Measurements from ENCODE around the gene FBP2.

The FBP2 gene

DNA sequence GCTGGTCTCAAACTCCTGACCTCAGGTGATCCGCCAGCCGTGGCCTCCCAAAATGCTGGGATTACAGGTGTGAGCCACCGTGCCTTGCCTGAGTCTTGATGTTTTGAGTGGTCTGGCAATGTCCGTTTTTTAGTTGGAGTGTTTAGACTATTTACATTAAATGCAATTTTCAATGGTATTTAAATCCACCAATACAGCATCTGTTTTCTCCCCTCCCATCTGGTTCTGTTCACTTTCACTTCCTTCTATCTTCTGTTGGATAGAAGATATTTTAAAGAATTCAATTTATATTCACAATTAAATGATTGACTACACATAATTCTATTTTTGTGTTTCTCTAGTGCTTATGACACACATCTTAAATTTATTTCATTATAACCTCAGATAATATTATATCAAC is 64.7 kb downstream of the FBP2 start (continued):
- TF ChIP-seq, protein P1, sequence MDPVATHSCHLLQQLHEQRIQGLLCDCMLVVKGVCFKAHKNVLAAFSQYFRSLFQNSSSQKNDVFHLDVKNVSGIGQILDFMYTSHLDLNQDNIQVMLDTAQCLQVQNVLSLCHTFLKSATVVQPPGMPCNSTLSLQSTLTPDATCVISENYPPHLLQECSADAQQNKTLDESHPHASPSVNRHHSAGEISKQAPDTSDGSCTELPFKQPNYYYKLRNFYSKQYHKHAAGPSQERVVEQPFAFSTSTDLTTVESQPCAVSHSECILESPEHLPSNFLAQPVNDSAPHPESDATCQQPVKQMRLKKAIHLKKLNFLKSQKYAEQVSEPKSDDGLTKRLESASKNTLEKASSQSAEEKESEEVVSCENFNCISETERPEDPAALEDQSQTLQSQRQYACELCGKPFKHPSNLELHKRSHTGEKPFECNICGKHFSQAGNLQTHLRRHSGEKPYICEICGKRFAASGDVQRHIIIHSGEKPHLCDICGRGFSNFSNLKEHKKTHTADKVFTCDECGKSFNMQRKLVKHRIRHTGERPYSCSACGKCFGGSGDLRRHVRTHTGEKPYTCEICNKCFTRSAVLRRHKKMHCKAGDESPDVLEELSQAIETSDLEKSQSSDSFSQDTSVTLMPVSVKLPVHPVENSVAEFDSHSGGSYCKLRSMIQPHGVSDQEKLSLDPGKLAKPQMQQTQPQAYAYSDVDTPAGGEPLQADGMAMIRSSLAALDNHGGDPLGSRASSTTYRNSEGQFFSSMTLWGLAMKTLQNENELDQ (tag by site-specific recombination; IDR thresholded peaks at IDR 0.05; ENCODE audit: low read depth) = no peak
- TF ChIP-seq MZF1 (tag by site-specific recombination; IDR thresholded peaks at IDR 0.05; ENCODE audit: borderline replicate concordance) (no peak), BCL11B (tag by site-specific recombination; IDR thresholded peaks at IDR 0.05; ENCODE audit: low read depth) (no peak), ZBTB48 (tag by site-specific recombination; IDR thresholded peaks at IDR 0.05) (no peak), ZNF521 (tag by site-specific recombination; IDR thresholded peaks at IDR 0.05) (no peak), ZNF664 (tag by site-specific recombination; IDR thresholded peaks at IDR 0.05) (no peak), ZFP3 (tag by site-specific recombination; IDR thresholded peaks at IDR 0.05; ENCODE audit: low read depth) (no peak), ZNF114 (tag by site-specific recombination; IDR thresholded peaks at IDR 0.05) (no peak), ZNF48 (tag by site-specific recombination; IDR thresholded peaks at IDR 0.05) (no peak)

DNA sequence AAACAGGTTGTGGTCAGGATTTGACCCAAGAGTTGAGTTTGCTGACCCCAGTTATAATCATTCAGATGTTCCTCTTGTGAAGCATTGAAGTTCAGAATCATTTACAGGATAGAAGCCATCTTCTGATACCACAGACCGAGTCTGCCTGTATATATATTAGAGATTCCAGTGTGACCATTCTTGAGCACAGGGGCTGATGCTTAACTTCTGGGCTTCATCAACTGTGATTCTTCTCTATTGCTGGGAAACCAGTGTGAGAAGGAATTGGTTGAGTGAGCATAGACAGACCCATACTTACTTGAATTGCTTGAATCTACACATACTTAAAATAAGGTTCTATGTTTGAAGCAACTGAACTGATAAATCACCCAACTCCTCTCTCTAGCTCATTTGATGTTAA is 66.7 kb downstream of the FBP2 start:
- ChIA-PET POLR2A (no interaction called here), CTCF (interaction anchor here (0.6 kb wide), 1 partner anchor 8 kb away, joined by 3 read pairs; no protein-coding TSS in a partner anchor)
- no peak overlapping the region for H3K27ac ChIP-seq (ENCODE audit: extremely low read depth, low read depth, low read length)
- H3K4me3 ChIP-seq (ENCODE audit: low read depth, low read length) = no peak overlapping the region
- no peaks in the 10 kb centered on the region for H3K36me3 ChIP-seq (ENCODE audit: control insufficient read depth in 2 of 2, insufficient read depth in 1 of 2, low read length in 2 of 2)
- H3K4me1 ChIP-seq (ENCODE audit: control insufficient read depth, insufficient read depth, low read length) = no peaks in the 10 kb centered on the region
- H3K9me3 ChIP-seq (ENCODE audit: control insufficient read depth, insufficient read depth, low read depth, low read length) = no peaks in the 10 kb centered on the region
- TF ChIP-seq ZBTB17 (tag by site-specific recombination; IDR thresholded peaks at IDR 0.05) = no peak
- TF ChIP-seq, protein P2, sequence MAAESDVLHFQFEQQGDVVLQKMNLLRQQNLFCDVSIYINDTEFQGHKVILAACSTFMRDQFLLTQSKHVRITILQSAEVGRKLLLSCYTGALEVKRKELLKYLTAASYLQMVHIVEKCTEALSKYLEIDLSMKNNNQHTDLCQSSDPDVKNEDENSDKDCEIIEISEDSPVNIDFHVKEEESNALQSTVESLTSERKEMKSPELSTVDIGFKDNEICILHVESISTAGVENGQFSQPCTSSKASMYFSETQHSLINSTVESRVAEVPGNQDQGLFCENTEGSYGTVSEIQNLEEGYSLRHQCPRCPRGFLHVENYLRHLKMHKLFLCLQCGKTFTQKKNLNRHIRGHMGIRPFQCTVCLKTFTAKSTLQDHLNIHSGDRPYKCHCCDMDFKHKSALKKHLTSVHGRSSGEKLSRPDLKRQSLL (tag by site-specific recombination; IDR thresholded peaks at IDR 0.05) = no peak
- TF ChIP-seq ZNF514 (tag by site-specific recombination; IDR thresholded peaks at IDR 0.05) = no peak
- no peak for TF ChIP-seq ZNF585B (tag by site-specific recombination; IDR thresholded peaks at IDR 0.05)
- TF ChIP-seq ZNF623 (tag by site-specific recombination; IDR thresholded peaks at IDR 0.05) = no peak

DNA sequence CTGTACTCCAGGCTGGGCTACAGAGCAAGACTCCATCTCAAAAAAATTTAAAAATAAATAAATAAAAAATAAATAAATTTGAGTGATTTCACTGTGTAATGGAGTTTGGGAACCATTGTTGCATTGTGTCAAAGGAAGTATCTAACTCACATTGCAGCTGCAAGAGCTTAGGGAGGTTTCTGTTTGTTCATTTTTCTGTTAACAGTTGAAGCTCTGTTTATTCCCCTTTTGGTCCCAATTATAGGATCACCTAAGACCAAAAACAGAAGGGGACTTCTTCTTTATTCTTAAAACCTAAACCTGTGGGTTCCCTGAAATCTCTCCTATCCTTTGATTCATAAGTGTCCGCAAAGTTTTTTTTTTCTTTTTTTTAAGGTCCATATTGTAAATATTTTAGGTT is 67.4 kb downstream of the FBP2 start:
- Histone ChIP-seq H3K4me3 (ENCODE audit: low read depth, low read length) (no peak overlapping the region), H3K4me1 (ENCODE audit: control insufficient read depth, insufficient read depth, low read length) (no peaks in the 10 kb centered on the region), H3K27ac (ENCODE audit: extremely low read depth, low read depth, low read length) (no peak overlapping the region), H3K9me3 (ENCODE audit: control insufficient read depth, insufficient read depth, low read depth, low read length) (no peaks in the 10 kb centered on the region), H3K36me3 (ENCODE audit: control insufficient read depth in 2 of 2, insufficient read depth in 1 of 2, low read length in 2 of 2) (no peaks in the 10 kb centered on the region)
- ChIA-PET POLR2A (no interaction called here), CTCF (interaction anchor here (0.6 kb wide), 1 partner anchor 1451 kb away, joined by 3 read pairs; no protein-coding TSS in a partner anchor)
- no peak for TF ChIP-seq HOXC10 (CRISPR knock-in tag; IDR thresholded peaks at IDR 0.05)
- TF ChIP-seq, protein P3, sequence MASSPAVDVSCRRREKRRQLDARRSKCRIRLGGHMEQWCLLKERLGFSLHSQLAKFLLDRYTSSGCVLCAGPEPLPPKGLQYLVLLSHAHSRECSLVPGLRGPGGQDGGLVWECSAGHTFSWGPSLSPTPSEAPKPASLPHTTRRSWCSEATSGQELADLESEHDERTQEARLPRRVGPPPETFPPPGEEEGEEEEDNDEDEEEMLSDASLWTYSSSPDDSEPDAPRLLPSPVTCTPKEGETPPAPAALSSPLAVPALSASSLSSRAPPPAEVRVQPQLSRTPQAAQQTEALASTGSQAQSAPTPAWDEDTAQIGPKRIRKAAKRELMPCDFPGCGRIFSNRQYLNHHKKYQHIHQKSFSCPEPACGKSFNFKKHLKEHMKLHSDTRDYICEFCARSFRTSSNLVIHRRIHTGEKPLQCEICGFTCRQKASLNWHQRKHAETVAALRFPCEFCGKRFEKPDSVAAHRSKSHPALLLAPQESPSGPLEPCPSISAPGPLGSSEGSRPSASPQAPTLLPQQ (tag by site-specific recombination; IDR thresholded peaks at IDR 0.05) = no peak

GRCh38 chr9:94525396-94526035 is 68.1 kb downstream of the FBP2 start:
- POLR2A ChIA-PET = no interaction called here
- H3K9me3 ChIP-seq (ENCODE audit: control insufficient read depth, insufficient read depth, low read depth, low read length) = no peaks in the 10 kb centered on the region
- no peak for TF ChIP-seq ZNF335 (tag by site-specific recombination; conservative IDR thresholded peaks at IDR 0.05)
- no peak for TF ChIP-seq ZNF146 (tag by site-specific recombination; IDR thresholded peaks at IDR 0.05)
- TF ChIP-seq KLF7 (tag by site-specific recombination; IDR thresholded peaks at IDR 0.05; ENCODE audit: borderline replicate concordance) = no peak
- TF ChIP-seq ZNF571 (tag by site-specific recombination; IDR thresholded peaks at IDR 0.05) = no peak
- TF ChIP-seq ZNF175 (tag by site-specific recombination; IDR thresholded peaks at IDR 0.05) = no peak
- TF ChIP-seq ZNF274 (IDR thresholded peaks at IDR 0.05; ENCODE audit: low read length) = no peak
- no peak for TF ChIP-seq ZNF274 (tag by site-specific recombination; IDR thresholded peaks at IDR 0.05; ENCODE audit: borderline replicate concordance)
- H3K27ac ChIP-seq (ENCODE audit: extremely low read depth, low read depth, low read length) = no peak overlapping the region
- no peaks in the 10 kb centered on the region for H3K4me1 ChIP-seq (ENCODE audit: control insufficient read depth, insufficient read depth, low read length)
- CTCF ChIA-PET = no interaction called here
- no peaks in the 10 kb centered on the region for H3K36me3 ChIP-seq (ENCODE audit: control insufficient read depth in 2 of 2, insufficient read depth in 1 of 2, low read length in 2 of 2)
- H3K4me3 ChIP-seq (ENCODE audit: low read depth, low read length) = no peak overlapping the region
